SK-N-SH treated with all-trans-retinoic acid at 6 μM for 48 hours (cell line): Measurements from ENCODE around the gene ENO3.

Experiments
- ATAC-seq: fragments of 200-7000 bp; cut with Tn5 transposase; 3 replicates; pipeline ENCODE4 v1.9.1; 2020; ENCODE audit warnings: mild to moderate bottlenecking, moderate library complexity
- ARNTL ChIP-seq: fragments of 450-650 bp; formaldehyde crosslinking; IDR thresholded peaks from 2 replicates; pipeline ENCODE4 v1.5.0; 2020; ENCODE audit warnings: low read depth, mild to moderate bottlenecking, moderate library complexity, borderline replicate concordance
- BACH2 ChIP-seq: fragments of 250-450 bp; sonication (Bioruptor Pico); IDR thresholded peaks from 2 replicates; pipeline ENCODE4 v1.9.0; 2021; ENCODE audit warnings: mild to moderate bottlenecking, borderline replicate concordance
- CSDC2 ChIP-seq: fragments of 250-450 bp; sonication (Bioruptor Pico); IDR thresholded peaks from 2 replicates; pipeline ENCODE4 v1.5.0; 2020; ENCODE audit warnings: mild to moderate bottlenecking, moderate library complexity
- ESRRG ChIP-seq: fragments of 250-450 bp; sonication (Bioruptor Pico); IDR thresholded peaks from 2 replicates; pipeline ENCODE4 v1.6.1; 2021; ENCODE audit warnings: mild to moderate bottlenecking
- GLIS3 ChIP-seq: fragments of 250-450 bp; sonication (Bioruptor Pico); IDR thresholded peaks from 2 replicates; pipeline ENCODE4 v1.5.0; 2020; ENCODE audit warnings: mild to moderate bottlenecking, moderate library complexity
- ISL1 ChIP-seq: fragments of 250-450 bp; sonication (Bioruptor Pico); IDR thresholded peaks from 2 replicates; pipeline ENCODE4 v2.1.2; 2022; ENCODE audit warnings: mild to moderate bottlenecking, moderate library complexity
- OSR1 ChIP-seq: fragments of 250-450 bp; sonication (Bioruptor Pico); IDR thresholded peaks from 2 replicates; pipeline ENCODE4 v1.8.0; 2022; ENCODE audit warnings: moderate library complexity, mild to moderate bottlenecking, inconsistent platforms
- PPARA ChIP-seq: fragments of 250-450 bp; sonication (Bioruptor Pico); IDR thresholded peaks from 2 replicates; pipeline ENCODE4 v1.5.0; 2020; ENCODE audit warnings: mild to moderate bottlenecking, borderline replicate concordance
- RARB ChIP-seq: fragments of 250-450 bp; sonication (Bioruptor Pico); IDR thresholded peaks from 2 replicates; pipeline ENCODE4 v1.8.0; 2021; ENCODE audit warnings: mild to moderate bottlenecking, moderate library complexity
- SNAI2 ChIP-seq: fragments of 250-450 bp; sonication (Bioruptor Pico); IDR thresholded peaks from 2 replicates; pipeline ENCODE4 v1.5.0; 2020; ENCODE audit warnings: mild to moderate bottlenecking, moderate library complexity
- TCF4 ChIP-seq: fragments of 250-450 bp; sonication (Bioruptor Pico); IDR thresholded peaks from 2 replicates; pipeline ENCODE4 v1.8.0; 2021; ENCODE audit warnings: mild to moderate bottlenecking, moderate library complexity, borderline replicate concordance
- TOX ChIP-seq: fragments of 250-450 bp; sonication (Bioruptor Pico); IDR thresholded peaks from 2 replicates; pipeline ENCODE4 v1.8.0; 2021; ENCODE audit warnings: mild to moderate bottlenecking, moderate library complexity, borderline replicate concordance
- ZC3H10 ChIP-seq: fragments of 250-450 bp; sonication (Bioruptor Pico); IDR thresholded peaks from 2 replicates; pipeline ENCODE4 v1.5.1; 2021; ENCODE audit warnings: mild to moderate bottlenecking, moderate library complexity
- ZFP3 ChIP-seq: fragments of 250-450 bp; sonication (Bioruptor Pico); IDR thresholded peaks from 2 replicates; pipeline ENCODE4 v1.5.0; 2020; ENCODE audit warnings: mild to moderate bottlenecking, moderate library complexity
- ZFP30 ChIP-seq: fragments of 450-650 bp; formaldehyde crosslinking; IDR thresholded peaks from 2 replicates; pipeline ENCODE4 v1.5.0; 2022; ENCODE audit warnings: mild to moderate bottlenecking, moderate library complexity
- ZNF565 ChIP-seq: fragments of 450-650 bp; formaldehyde crosslinking; conservative IDR thresholded peaks from 2 replicates; pipeline ENCODE4 v1.5.0; 2020; ENCODE audit warnings: low read depth, mild to moderate bottlenecking, moderate library complexity
- ZNF70 ChIP-seq: fragments of 450-650 bp; formaldehyde crosslinking; IDR thresholded peaks from 2 replicates; pipeline ENCODE4 v1.5.0; 2020; ENCODE audit warnings: mild to moderate bottlenecking, moderate library complexity
- ZNF8 ChIP-seq: fragments of 450-650 bp; formaldehyde crosslinking; IDR thresholded peaks from 2 replicates; pipeline ENCODE4 v1.5.0; 2020; ENCODE audit warnings: mild to moderate bottlenecking, moderate library complexity
- TF ChIP-seq, protein P1 (sequence below): fragments of 250-450 bp; sonication (Bioruptor Pico); IDR thresholded peaks from 2 replicates; pipeline ENCODE4 v1.5.0; 2020; ENCODE audit warnings: mild to moderate bottlenecking, moderate library complexity
- TF ChIP-seq, protein P2 (sequence below): fragments of 250-450 bp; sonication (Bioruptor Pico); IDR thresholded peaks from 2 replicates; pipeline ENCODE4 v1.5.1; 2021; ENCODE audit warnings: mild to moderate bottlenecking, moderate library complexity
- TF ChIP-seq, protein P3 (sequence below): fragments of 250-450 bp; sonication (Bioruptor Pico); IDR thresholded peaks from 2 replicates; pipeline ENCODE4 v1.8.0; 2020; ENCODE audit warnings: mild to moderate bottlenecking, moderate library complexity, borderline replicate concordance
- TF ChIP-seq, protein P4 (sequence below): fragments of 250-450 bp; sonication (Bioruptor Pico); IDR thresholded peaks from 2 replicates; pipeline ENCODE4 v1.8.0; 2021; ENCODE audit warnings: low read depth, mild to moderate bottlenecking, moderate library complexity, borderline replicate concordance

Gene ENO3

DNA sequence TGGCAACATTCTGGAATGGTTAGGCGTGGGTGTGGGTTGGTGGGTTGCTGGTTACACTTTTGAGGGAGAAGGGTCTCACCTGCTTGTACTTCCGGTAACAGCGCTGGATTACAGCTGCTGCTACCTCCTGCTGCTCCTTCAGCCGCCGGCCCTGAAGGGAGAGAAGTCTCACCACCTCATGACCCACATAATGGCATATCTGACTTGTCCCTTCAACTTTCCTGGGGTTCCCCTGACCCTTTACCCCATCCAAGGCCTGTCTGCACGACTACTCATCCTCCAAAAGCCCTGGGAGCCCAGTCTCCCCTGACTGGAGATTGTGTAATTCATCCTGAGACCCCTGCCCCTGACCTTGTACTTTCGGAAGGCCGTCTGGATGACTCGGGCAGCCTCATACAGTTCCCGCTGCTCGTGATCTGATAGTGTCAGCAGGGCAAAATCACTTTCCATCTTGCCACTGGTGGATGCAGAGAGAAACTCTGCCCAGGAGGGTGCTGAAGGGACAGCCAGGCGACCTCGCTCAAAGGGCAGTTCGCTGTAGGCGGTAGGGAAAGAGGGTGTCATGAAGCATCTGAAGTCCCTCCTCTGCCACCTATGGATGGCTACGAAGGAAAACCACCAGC lies 18.7 kb downstream of the ENO3 start:
- TF ChIP-seq ZNF70 (CRISPR knock-in tag) (no peak), GLIS3 (CRISPR knock-in tag) (no peak), PPARA (no peak), ZNF8 (CRISPR knock-in tag) (no peak), BACH2 (CRISPR knock-in tag) (no peak), TCF4 (CRISPR knock-in tag) (no peak), CSDC2 (no peak), ZNF565 (CRISPR knock-in tag) (no peak), ZFP3 (CRISPR knock-in tag) (no peak), ISL1 (CRISPR knock-in tag) (no peak), ZC3H10 (CRISPR knock-in tag) (no peak), OSR1 (CRISPR knock-in tag) (no peak), RARB (CRISPR knock-in tag) (no peak), ESRRG (CRISPR knock-in tag) (no peak)
- TF ChIP-seq, protein P1, sequence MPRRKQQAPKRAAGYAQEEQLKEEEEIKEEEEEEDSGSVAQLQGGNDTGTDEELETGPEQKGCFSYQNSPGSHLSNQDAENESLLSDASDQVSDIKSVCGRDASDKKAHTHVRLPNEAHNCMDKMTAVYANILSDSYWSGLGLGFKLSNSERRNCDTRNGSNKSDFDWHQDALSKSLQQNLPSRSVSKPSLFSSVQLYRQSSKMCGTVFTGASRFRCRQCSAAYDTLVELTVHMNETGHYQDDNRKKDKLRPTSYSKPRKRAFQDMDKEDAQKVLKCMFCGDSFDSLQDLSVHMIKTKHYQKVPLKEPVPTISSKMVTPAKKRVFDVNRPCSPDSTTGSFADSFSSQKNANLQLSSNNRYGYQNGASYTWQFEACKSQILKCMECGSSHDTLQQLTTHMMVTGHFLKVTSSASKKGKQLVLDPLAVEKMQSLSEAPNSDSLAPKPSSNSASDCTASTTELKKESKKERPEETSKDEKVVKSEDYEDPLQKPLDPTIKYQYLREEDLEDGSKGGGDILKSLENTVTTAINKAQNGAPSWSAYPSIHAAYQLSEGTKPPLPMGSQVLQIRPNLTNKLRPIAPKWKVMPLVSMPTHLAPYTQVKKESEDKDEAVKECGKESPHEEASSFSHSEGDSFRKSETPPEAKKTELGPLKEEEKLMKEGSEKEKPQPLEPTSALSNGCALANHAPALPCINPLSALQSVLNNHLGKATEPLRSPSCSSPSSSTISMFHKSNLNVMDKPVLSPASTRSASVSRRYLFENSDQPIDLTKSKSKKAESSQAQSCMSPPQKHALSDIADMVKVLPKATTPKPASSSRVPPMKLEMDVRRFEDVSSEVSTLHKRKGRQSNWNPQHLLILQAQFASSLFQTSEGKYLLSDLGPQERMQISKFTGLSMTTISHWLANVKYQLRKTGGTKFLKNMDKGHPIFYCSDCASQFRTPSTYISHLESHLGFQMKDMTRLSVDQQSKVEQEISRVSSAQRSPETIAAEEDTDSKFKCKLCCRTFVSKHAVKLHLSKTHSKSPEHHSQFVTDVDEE (CRISPR knock-in tag), result no peak
- TF ChIP-seq, protein P2, sequence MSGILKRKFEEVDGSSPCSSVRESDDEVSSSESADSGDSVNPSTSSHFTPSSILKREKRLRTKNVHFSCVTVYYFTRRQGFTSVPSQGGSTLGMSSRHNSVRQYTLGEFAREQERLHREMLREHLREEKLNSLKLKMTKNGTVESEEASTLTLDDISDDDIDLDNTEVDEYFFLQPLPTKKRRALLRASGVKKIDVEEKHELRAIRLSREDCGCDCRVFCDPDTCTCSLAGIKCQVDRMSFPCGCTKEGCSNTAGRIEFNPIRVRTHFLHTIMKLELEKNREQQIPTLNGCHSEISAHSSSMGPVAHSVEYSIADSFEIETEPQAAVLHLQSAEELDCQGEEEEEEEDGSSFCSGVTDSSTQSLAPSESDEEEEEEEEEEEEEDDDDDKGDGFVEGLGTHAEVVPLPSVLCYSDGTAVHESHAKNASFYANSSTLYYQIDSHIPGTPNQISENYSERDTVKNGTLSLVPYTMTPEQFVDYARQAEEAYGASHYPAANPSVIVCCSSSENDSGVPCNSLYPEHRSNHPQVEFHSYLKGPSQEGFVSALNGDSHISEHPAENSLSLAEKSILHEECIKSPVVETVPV (CRISPR knock-in tag), result no peak
- TF ChIP-seq, protein P3, sequence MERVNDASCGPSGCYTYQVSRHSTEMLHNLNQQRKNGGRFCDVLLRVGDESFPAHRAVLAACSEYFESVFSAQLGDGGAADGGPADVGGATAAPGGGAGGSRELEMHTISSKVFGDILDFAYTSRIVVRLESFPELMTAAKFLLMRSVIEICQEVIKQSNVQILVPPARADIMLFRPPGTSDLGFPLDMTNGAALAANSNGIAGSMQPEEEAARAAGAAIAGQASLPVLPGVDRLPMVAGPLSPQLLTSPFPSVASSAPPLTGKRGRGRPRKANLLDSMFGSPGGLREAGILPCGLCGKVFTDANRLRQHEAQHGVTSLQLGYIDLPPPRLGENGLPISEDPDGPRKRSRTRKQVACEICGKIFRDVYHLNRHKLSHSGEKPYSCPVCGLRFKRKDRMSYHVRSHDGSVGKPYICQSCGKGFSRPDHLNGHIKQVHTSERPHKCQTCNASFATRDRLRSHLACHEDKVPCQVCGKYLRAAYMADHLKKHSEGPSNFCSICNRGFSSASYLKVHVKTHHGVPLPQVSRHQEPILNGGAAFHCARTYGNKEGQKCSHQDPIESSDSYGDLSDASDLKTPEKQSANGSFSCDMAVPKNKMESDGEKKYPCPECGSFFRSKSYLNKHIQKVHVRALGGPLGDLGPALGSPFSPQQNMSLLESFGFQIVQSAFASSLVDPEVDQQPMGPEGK (CRISPR knock-in tag), result no peak
- TF ChIP-seq, protein P4, sequence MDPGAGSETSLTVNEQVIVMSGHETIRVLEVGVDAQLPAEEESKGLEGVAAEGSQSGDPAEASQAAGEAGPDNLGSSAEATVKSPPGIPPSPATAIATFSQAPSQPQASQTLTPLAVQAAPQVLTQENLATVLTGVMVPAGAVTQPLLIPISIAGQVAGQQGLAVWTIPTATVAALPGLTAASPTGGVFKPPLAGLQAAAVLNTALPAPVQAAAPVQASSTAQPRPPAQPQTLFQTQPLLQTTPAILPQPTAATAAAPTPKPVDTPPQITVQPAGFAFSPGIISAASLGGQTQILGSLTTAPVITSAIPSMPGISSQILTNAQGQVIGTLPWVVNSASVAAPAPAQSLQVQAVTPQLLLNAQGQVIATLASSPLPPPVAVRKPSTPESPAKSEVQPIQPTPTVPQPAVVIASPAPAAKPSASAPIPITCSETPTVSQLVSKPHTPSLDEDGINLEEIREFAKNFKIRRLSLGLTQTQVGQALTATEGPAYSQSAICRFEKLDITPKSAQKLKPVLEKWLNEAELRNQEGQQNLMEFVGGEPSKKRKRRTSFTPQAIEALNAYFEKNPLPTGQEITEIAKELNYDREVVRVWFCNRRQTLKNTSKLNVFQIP (CRISPR knock-in tag), result no peak
- ATAC-seq, result no peak

DNA sequence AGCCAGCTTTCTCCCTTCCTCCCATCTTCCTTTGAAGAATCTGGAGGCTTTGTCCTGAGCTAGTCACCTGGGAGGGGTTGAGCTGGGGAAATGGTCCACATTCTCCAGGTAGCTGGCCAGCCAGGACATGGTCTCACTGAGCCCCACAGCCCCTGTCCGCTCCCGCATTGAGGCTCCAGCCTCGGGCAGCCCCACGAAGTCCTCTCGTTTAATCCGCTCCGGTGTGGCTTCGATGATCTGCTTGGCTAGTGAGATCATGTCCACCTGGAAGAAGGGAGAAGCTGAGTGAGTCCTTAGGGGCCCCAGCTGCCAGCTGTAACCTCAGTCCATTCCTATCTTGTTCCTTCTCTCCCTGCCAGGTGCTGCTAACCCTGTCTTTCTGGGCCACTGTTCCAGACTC lies 19.4 kb downstream of the ENO3 start:
- no peak for TF ChIP-seq ZNF8 (CRISPR knock-in tag)
- no peak for TF ChIP-seq ESRRG (CRISPR knock-in tag)
- no peak for TF ChIP-seq GLIS3 (CRISPR knock-in tag)
- TF ChIP-seq ZNF565 (CRISPR knock-in tag), result no peak
- TF ChIP-seq TOX (CRISPR knock-in tag), result no peak
- TF ChIP-seq OSR1 (CRISPR knock-in tag), result no peak
- TF ChIP-seq TCF4 (CRISPR knock-in tag), result no peak
- no peak for TF ChIP-seq ZC3H10 (CRISPR knock-in tag)
- no peak for ATAC-seq

DNA sequence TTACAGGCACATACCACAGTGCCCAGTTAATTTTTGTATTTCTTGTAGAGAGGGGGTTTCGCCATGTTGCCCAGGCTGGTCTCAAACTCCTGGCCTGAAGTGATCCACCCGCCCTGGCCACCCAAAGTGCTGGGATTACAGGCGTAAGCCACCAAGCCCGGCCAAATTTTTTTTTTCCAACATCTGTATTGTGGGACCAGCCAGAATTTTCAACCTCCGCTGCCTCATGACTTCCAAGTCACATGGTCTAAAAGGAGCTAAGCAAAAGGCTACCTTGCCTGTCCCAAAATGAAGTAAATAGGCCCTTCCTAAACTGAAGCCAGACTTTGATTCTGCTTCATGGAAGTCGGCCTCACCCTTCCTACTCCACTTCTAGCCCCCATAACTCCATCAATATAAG lies 20.9 kb downstream of the ENO3 start:
- TF ChIP-seq TOX (CRISPR knock-in tag), result no peak
- no peak for TF ChIP-seq TCF4 (CRISPR knock-in tag)
- TF ChIP-seq BACH2 (CRISPR knock-in tag), result no peak
- no peak for TF ChIP-seq SNAI2 (CRISPR knock-in tag)
- no peak for TF ChIP-seq ARNTL (CRISPR knock-in tag)
- TF ChIP-seq, protein P2 (CRISPR knock-in tag), result no peak
- TF ChIP-seq PPARA, result no peak
- no peak for TF ChIP-seq ISL1 (CRISPR knock-in tag)
- no peak for TF ChIP-seq RARB (CRISPR knock-in tag)
- no peak for TF ChIP-seq CSDC2
- TF ChIP-seq, protein P4 (CRISPR knock-in tag), result no peak
- TF ChIP-seq ZFP30, result no peak
- TF ChIP-seq ZNF70 (CRISPR knock-in tag), result no peak
- ATAC-seq, result no peak
